Fibroblast of lung (primary cell): ENCODE results near the gene FCGBP. TPM values are rescaled to one million over a fixed set of nuclear protein-coding genes. Genes with fewer than 3 reads are reported as not detected.

Experiments
- DNase-seq, 2 donors: peaks; one replicate each; pipeline versions ENCODE4 v3.0.0 to v3.0.0-alpha.2; 2010; ENCODE audit warnings: low read depth in 2 of 2
- H2AFZ ChIP-seq: 2 replicates; pipeline ENCODE4 v1.5.1; 2012; ENCODE audit warnings: low read length, control low read depth, inconsistent platforms
- H3K27ac ChIP-seq: 2 replicates; pipeline ENCODE4 v1.5.1; 2011; ENCODE audit warnings: low read length, control low read depth; ENCODE audit not compliant: insufficient read depth
- H3K27me3 ChIP-seq: 2 replicates; pipeline ENCODE4 v1.5.1; 2011; ENCODE audit warnings: mild to moderate bottlenecking, low read length; ENCODE audit not compliant: control insufficient read depth, insufficient read depth
- H3K36me3 ChIP-seq: 2 replicates; pipeline ENCODE4 v1.5.1; 2011; ENCODE audit warnings: low read length; ENCODE audit not compliant: control insufficient read depth, insufficient read depth
- H3K4me1 ChIP-seq: 2 replicates; pipeline ENCODE4 v1.5.1; 2011; ENCODE audit warnings: low read length; ENCODE audit not compliant: control insufficient read depth, insufficient read depth; ENCODE audit errors: extremely low read depth
- H3K4me2 ChIP-seq: 2 replicates; pipeline ENCODE4 v1.5.1; 2011; ENCODE audit warnings: low read length, control low read depth; ENCODE audit not compliant: insufficient read depth; ENCODE audit errors: extremely low read depth
- H3K4me3 ChIP-seq, 4 experiments: fragments of 200-600 bp in 1 of 4; sonication (generic) in 1 of 4; replicated peaks in 1 of 4; 2 replicates each; pipeline ENCODE4 v1.5.1; 2011 to 2016; ENCODE audit warnings: low read length in 4 of 4, low read depth in 3 of 4, mild to moderate bottlenecking in 3 of 4, control low read depth in 2 of 4, inconsistent platforms in 1 of 4, mixed read lengths in 1 of 4; ENCODE audit not compliant: insufficient read depth in 1 of 4; ENCODE audit errors: control extremely low read depth in 1 of 4
- H3K79me2 ChIP-seq: 2 replicates; pipeline ENCODE4 v1.5.1; 2012; ENCODE audit warnings: mild to moderate bottlenecking, low read length, inconsistent platforms; ENCODE audit not compliant: control insufficient read depth, insufficient read depth
- H3K9ac ChIP-seq: 2 replicates; pipeline ENCODE4 v1.5.1; 2011; ENCODE audit warnings: mild to moderate bottlenecking, low read length, control low read depth; ENCODE audit not compliant: insufficient read depth
- H3K9me3 ChIP-seq: 2 replicates; pipeline ENCODE4 v1.5.1; 2012; ENCODE audit warnings: low read depth, low read length; ENCODE audit not compliant: control insufficient read depth, insufficient read depth
- H4K20me1 ChIP-seq: 2 replicates; pipeline ENCODE4 v1.5.1; 2011; ENCODE audit warnings: low read length; ENCODE audit not compliant: control insufficient read depth, insufficient read depth; ENCODE audit errors: extremely low read depth
- CTCF ChIP-seq, 2 donors: IDR thresholded peaks in 1 of 2; conservative IDR thresholded peaks in 1 of 2; 1 replicate in 1 of 2; 2 replicates in 1 of 2; pipeline ENCODE4 v1.5.1; 2011 to 2012; ENCODE audit warnings: low read length in 2 of 2, control low read depth in 1 of 2, inconsistent platforms in 1 of 2, low read depth in 1 of 2, mild to moderate bottlenecking in 1 of 2
- EZH2 ChIP-seq: IDR thresholded peaks from 2 replicates; pipeline ENCODE4 v1.5.1; 2012; ENCODE audit warnings: low read length, control low read depth, mild to moderate bottlenecking; ENCODE audit errors: missing control alignments
- polyA plus RNA-seq, 2 donors: library from polyadenylated mRNA; depleted of rRNA in 1 of 2; stranded (reverse) in 1 of 2; unstranded in 1 of 2; fragments of >200 nt; gene quantifications; 2 replicates each; pipeline ENCODE4 v1.2.1, GENCODE V29; 2011 to 2012; ENCODE audit warnings: missing spikeins in 1 of 2
- total RNA-seq: library from RNA; depleted of rRNA; stranded (reverse); fragments of >200 nt; gene quantifications from 2 replicates; pipeline ENCODE4 v1.2.1, GENCODE V29; 2014

FCGBP gene
- total and polyA plus RNA-seq, 2 donors (not counting 1 experiment from before 2014, with no cell fraction given): 0.02 to 0.33 TPM

- no peaks in the 10 kb centered on the region for H3K4me1 ChIP-seq
- no peak for TF ChIP-seq EZH2
- no peak for TF ChIP-seq CTCF (conservative IDR thresholded peaks at IDR 0.05 in 1 of 2, IDR thresholded peaks at IDR 0.05 in 1 of 2; ENCODE audit: low read depth in 1 of 2, low read length in 2 of 2)
- no peaks in the 10 kb centered on the region for H3K36me3 ChIP-seq
- H4K20me1 ChIP-seq: no peaks in the 10 kb centered on the region
- no peaks in the 10 kb centered on the region for H3K79me2 ChIP-seq
- no peak overlapping the region for H3K27ac ChIP-seq
- H3K9me3 ChIP-seq: no peaks in the 10 kb centered on the region
- H3K9ac ChIP-seq: no peak overlapping the region
- no peak overlapping the region for H3K4me2 ChIP-seq
- H3K4me3 ChIP-seq: no peak overlapping the region
- H3K27me3 ChIP-seq: no peaks in the 10 kb centered on the region
- no peak for DNase-seq
- no peak overlapping the region for H2AFZ ChIP-seq
These were observed 14.5 kb downstream of the FCGBP start for GRCh38 chr19:39919976-39920375.

- Histone ChIP-seq H3K4me2 (no peak overlapping the region), H3K4me1 (no peaks in the 10 kb centered on the region), H3K9me3 (no peaks in the 10 kb centered on the region), H3K9ac (no peak overlapping the region), H3K27me3 (no peaks in the 10 kb centered on the region), H3K36me3 (no peaks in the 10 kb centered on the region), H2AFZ (no peak overlapping the region), H3K4me3 (no peak overlapping the region), H3K79me2 (no peaks in the 10 kb centered on the region), H3K27ac (no peak overlapping the region), H4K20me1 (no peaks in the 10 kb centered on the region)
- TF ChIP-seq CTCF (conservative IDR thresholded peaks at IDR 0.05 in 1 of 2, IDR thresholded peaks at IDR 0.05 in 1 of 2; ENCODE audit: low read depth in 1 of 2, low read length in 2 of 2): no peak
- no peak for TF ChIP-seq EZH2
- no peak for DNase-seq
These were observed 16.2 kb downstream of the FCGBP start for GRCh38 chr19:39918183-39918651.

GRCh38 chr19:39917561-39918182 is 16.8 kb downstream of the FCGBP start:
- H3K4me2 ChIP-seq: no peak overlapping the region
- H3K4me1 ChIP-seq: no peaks in the 10 kb centered on the region
- no peak overlapping the region for H3K4me3 ChIP-seq
- no peak overlapping the region for H2AFZ ChIP-seq
- H3K79me2 ChIP-seq: no peaks in the 10 kb centered on the region
- H3K36me3 ChIP-seq: no peaks in the 10 kb centered on the region
- H4K20me1 ChIP-seq: no peaks in the 10 kb centered on the region
- TF ChIP-seq EZH2 (no peak), CTCF (conservative IDR thresholded peaks at IDR 0.05 in 1 of 2, IDR thresholded peaks at IDR 0.05 in 1 of 2; ENCODE audit: low read depth in 1 of 2, low read length in 2 of 2) (no peak)
- no peaks in the 10 kb centered on the region for H3K27me3 ChIP-seq
- H3K9me3 ChIP-seq: no peaks in the 10 kb centered on the region
- no peak for DNase-seq
- H3K9ac ChIP-seq: no peak overlapping the region
- H3K27ac ChIP-seq: no peak overlapping the region
